Erythroblast (primary cell): ENCODE measurements around the gene MYO16.

Experiments used
- DNase-seq, 2 experiments: peaks; one replicate each; lab custom pipeline; 2025; lab: John Stamatoyannopoulos, UW
- GATA1 ChIP-seq: IDR thresholded peaks from 2 replicates; pipeline ENCODE4 v1.6.1; 2011; ENCODE audit warnings: low read depth, mild to moderate bottlenecking, control low read depth, low read length, moderate library complexity
- POLR2A ChIP-seq: IDR thresholded peaks from 2 replicates; pipeline ENCODE4 v1.6.1; 2011; ENCODE audit warnings: mild to moderate bottlenecking, low read length

The MYO16 gene

DNA sequence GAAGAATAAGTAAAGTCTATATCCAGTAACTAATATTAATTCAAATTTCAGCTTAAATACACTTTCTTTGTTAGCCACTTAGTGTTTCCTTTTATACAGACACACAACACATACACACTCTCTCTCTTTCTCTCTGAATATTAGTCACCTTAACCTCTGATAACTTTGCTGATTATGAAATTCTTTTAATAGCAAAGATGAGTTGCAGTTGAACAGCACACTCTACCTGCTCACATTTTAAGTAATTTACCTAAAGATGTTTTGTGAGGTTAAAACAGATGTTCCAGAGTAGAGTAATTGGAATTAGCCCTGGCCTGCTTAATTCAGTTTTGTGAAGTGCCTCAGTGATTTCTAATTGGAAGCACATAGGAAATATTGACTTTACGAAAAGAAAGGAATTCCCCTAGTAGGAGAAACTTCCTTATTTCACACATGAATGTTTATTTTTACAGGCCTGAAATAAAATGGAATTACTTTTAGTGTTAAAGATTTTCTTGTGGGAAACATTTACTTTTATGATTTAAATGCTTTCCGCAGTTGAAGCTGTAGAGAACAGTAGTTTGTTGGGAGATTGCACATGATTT, 184.3 kb downstream of the MYO16 start:
- no peak for DNase-seq
- TF ChIP-seq GATA1 (no peak), POLR2A (no peak)

DNA sequence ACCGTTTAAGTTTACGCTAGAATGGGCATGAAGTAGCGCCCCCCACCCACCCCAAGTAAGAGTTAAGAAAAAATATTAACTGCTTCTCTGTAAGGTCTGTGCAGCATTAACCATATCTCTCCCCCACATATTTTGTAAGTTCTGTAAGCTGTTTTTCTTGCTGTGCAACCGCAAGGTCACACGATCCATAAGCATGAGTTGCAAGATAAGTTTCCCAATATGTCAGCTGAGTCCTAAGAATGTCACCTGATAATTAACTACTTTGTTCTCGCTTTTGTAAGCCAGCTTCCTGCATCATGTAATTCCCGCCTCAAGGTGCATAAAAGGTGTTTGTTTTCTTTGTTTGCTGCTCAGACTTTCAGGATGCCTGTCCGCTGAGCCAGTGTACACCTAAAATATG, 187.0 kb downstream of the MYO16 start:
- DNase-seq = no peak
- TF ChIP-seq GATA1 (no peak), POLR2A (no peak)

DNA sequence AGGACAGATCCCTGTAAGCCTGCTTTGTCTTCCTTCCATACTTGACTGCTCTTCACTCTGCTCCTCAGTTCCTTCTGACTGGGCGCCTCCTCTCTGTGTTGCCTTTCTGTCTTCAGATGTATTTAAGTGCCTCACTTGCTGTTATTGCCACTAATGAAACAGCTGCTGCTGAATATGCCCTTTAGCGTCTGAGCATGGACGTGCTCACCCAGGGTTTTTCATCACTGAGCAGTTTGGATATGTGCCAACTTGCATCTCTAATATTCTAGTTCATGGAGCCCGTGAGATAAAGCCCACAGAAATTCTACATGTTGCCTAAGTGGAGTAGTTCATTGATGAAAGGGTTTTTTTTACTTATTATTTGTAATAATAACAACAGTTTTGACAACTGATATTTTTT, 198.2 kb downstream of the MYO16 start:
- no peak for DNase-seq
- TF ChIP-seq GATA1 = no peak
- TF ChIP-seq POLR2A = no peak

DNA sequence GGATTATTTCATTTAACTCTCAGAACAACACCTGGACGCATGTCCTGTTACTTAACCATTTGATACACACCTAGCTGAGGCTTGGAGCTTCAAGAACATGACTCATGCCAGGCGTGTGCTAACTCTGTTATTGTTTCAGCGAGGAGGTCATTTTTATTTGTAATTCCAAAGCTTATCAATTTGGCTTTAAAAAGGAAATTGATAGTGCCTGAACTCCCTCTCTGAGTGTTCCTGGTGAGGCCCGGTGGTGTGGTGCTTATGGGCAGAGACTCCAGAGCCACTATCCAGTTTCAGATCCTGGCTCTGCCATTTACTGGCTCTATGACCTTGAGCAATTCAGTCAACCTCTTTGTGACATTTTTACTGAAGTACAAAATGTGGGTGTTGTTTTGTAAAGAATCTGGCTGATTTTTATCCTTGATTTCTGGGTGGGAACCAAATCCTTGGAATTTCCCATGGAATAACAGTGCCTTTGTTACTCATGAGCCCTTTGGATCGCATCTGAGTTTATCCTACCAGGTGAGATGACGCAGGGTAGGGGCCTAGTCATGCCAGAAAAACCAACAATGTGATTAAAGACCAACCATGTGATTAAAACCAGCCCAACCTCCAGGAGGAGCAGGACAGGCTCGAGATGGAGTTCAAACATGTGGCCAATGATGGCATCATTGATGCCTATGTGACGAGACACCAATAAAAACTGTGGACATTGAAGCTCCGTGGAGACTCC, 198.8 kb downstream of the MYO16 start:
- TF ChIP-seq GATA1 = no peak
- TF ChIP-seq POLR2A = no peak
- DNase-seq = no peak

DNA sequence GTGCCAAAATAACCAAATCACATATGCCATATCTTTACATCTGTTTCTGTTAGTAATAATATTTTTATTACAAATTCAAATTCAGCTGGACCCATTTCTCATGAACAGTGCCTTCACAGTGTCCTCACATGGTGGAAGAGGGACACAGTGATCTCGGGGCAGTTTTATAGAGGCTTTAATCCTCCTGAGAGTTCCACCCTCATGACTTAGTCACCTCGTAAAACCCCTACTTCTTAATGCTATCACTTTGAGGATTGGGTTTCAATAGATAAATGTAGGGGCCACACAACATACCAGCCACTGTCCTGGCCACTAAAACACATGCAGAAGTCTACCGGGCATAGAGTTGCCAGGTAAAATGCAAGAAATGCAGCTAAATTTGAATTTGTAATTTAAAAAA, 201.5 kb downstream of the MYO16 start:
- no peak for DNase-seq
- TF ChIP-seq GATA1 (no peak), POLR2A (no peak)

DNA sequence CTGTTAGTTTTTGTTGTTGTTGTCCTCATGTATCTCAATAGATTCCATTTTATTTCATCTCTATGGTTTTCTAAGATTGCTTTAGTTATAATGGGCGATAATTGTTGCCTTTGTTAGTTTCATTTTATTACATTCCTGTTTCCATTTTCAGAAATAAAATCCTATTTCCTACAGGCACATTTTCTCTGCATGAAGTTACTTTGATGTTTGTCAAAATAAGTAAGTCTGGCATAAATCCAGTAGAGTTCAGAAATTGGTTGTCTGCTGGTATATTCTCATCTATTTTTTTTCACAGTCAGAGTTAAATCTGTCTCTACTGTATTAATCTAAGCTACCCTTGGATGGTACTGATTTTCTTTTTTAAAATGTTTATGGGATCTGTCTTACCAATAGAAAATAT, 204.1 kb downstream of the MYO16 start:
- no peak for TF ChIP-seq GATA1
- no peak for TF ChIP-seq POLR2A
- no peak for DNase-seq

DNA sequence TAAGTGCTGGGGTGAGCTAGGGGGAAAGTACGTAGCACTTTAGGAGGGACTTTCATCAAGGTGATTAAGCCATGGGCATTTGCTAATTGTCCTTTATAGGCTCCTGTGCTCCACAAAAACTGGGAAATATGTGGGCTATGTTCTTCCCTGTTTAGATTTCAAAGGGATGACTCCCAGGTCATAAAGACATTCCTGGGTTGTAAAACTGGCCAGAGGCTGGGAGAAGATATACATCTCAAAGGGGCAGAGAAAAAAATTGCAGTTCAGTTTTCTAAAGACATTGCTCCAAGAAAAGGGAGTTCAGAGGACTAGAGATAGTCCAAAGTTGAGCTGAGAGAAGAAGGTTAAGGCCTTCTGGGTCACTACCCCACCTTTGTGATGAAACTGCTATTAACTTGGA, 204.8 kb downstream of the MYO16 start:
- DNase-seq = no peak

DNA sequence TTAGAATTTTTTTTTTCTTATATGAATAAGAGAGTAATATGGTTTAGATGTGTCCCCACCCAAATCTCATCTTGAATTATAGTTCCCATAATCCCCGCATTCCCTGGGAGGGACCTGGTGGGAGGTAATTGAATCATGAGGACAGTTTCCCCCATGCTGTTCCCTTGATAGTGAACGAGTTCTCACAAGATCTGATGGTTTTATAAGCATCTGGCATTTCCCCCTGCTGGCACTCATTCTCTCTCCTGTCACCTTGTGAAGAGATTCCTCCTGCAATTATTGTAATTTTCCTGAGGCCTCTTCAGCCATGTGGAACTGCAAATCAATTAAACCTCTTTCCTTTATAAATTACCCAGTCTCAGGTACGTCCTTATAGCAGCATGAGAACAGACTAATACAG, 205.7 kb downstream of the MYO16 start:
- no peak for DNase-seq
- TF ChIP-seq POLR2A (no peak), GATA1 (no peak)

More for the DNA sequence above, 204.8 kb downstream of the MYO16 start:
- TF ChIP-seq POLR2A = no peak
- TF ChIP-seq GATA1 = no peak

DNA sequence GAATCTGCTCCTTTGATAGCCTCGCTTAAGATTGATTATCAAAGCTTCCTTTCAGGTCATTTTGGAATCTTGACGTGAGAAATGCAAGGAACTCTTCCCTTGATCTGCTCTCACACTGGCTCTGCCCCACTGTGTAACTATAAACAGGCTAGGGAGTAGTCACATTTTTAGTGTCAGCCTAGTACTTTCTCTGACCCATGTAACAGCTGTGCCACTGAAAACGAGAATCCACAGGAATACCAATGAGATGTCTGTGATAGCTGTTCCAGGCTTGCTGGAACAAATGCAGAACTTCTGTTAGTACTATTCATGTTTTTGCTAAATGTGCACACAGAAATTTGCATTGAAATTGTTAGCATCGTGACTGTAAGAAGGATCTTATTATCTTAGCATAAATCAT, 221.3 kb downstream of the MYO16 start:
- TF ChIP-seq GATA1 (no peak), POLR2A (no peak)

DNA sequence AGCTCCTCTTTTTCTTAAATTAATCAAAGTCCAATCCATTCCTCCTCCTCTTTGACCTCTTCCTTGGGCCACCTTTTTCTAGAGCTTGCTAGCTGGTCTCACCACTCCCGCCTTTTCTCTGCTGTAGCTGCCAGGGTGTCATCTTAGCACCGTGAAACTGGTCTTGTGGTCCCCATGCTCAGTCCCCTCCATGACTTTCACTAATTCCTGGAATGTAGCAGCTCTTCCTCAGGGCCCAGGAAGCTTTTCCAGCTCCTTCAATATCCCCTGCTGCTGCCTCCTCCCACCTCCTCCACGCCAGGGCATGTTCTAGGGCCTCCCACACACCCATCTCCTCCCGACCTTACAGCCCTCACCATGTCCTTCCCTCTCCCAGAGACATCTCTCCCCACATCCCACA, 222.2 kb downstream of the MYO16 start:
- TF ChIP-seq POLR2A (no peak), GATA1 (no peak)

More for the DNA sequence above, 221.3 kb downstream of the MYO16 start:
- no peak for DNase-seq

DNA sequence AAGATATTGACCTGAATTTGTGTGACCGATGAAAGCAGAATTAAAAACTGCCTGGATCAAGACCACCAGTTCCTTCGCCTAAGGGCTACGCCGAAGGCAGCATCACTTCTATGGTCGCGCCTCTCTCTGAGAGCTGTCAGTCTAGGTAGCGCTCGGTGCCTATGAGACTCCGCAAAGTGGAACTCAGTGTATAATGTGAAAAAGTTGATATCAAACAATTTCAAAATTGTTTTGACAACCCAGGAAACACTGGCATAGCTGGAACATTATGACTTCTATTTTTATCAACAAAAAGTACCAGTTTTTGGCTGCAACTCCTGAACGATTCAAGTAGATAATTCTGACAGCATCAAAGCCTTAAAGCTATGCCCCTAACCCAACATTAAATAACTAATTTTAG, 223.6 kb downstream of the MYO16 start:
- TF ChIP-seq POLR2A = no peak
- TF ChIP-seq GATA1 = no peak
- DNase-seq = no peak

More for the DNA sequence above, 222.2 kb downstream of the MYO16 start:
- DNase-seq = no peak

DNA sequence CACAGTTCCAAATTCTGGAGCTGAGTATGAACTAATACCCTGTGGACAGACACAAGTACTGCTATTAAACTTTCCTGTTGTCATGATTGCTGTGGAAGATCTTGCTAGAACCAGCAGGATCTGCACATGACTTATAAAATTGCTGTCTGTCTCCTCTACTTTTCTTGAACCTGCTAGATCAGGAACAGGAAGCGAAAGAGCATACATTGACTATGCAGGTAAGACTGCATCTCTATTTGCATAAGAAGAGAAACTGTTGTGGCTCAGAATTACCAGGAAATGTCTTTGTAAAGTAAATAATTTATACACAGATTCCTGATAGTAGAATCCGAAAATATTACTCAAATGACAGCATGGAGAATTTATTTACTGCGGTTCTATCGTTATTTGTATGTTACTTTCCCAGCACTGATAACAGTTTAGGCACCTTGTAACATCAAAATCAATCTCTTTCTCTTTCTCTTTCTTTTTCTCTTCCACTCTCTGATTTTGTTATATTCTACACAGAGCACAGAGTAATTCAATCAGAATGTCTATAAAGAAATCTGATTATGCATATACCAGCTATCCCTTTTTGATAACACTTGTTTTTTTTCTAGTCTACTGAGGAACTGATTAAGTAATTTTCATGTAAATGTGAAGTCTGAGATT, 226.5 kb downstream of the MYO16 start:
- DNase-seq = no peak
- TF ChIP-seq POLR2A (no peak), GATA1 (no peak)

DNA sequence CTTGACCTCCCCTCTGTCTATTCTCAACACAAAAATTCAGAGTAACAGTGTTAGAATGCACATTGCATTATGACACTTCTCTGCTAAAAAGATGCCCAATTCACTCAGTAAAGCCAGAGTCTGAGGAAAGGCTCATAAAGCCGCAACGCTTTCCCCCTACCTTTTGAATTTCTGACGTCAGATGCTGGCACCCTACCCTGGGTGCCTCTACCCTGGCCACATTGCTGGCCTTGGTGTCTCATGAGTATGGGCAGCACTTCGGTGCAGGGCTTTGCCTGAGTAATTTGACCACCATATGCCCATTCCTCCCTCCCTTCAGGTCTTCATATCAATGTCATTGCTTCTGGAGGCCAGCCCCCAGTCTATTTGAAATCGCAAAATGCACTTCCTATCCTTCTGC, 229.3 kb downstream of the MYO16 start:
- TF ChIP-seq POLR2A = no peak
- no peak for TF ChIP-seq GATA1
- no peak for DNase-seq

DNA sequence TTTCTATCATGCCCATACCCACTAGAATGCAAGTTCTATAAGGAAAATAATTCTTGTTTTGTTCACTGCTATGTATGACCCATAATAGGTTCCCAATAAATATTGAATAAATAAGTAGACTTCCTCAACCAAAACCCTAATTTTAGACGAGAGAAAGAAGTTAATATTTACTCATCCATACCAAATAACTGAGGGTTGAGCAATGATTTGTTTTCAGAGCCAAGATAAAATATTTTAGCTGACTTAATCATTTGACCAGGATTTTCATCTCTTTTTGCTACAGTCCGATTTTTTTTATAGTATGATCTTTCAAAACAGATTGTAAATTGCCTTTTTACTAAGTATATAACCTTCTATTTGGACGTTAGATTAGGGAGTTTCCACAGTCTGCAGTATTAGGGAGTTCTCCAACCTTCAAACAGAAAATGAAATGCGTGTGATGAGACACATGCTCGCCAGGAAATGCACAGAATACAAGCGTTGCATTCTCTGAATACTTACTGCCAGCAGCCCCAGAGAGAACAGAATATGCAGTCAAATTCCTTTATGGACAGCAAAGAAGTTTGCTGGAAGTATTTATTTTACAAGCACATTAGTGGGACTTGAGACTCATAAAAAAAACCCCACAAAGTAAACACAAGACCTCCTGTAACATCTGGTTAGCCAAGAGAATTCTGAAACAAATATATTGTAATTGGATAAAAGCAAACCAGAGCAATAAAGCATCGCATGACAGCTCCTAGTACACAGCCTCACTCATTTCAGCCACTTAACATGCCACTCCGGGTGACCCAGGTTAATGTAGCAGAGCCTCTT, 230.0 kb downstream of the MYO16 start:
- DNase-seq = no peak
- TF ChIP-seq POLR2A (no peak), GATA1 (no peak)
